Urinary bladder (tissue), 4 donors: Measurements from ENCODE around the gene KRTAP1-5. TPM values are rescaled to one million over a fixed set of nuclear protein-coding genes. Genes with fewer than 3 reads are reported as not detected.
"Not testable (repeated sequence)": the region's sequence is repeated elsewhere in the genome, so short reads cannot be mapped to it uniquely, and the experiment has no call there.

ENCODE experiments used
- DNase-seq: peaks from one replicate; pipeline ENCODE4 v3.0.0-alpha.2; 2015; ENCODE audit errors: extremely low spot score
- H3K27ac ChIP-seq: one replicate; pipeline ENCODE4 v1.5.1; 2013; ENCODE audit warnings: low read depth, mild to moderate bottlenecking, moderate library complexity
- H3K36me3 ChIP-seq: one replicate; pipeline ENCODE4 v1.6.1; 2013; ENCODE audit warnings: mild to moderate bottlenecking, moderate library complexity; ENCODE audit not compliant: insufficient read depth
- H3K4me1 ChIP-seq: one replicate; pipeline ENCODE4 v1.6.1; 2013; ENCODE audit warnings: mild to moderate bottlenecking, moderate library complexity; ENCODE audit not compliant: insufficient read depth
- H3K4me3 ChIP-seq: one replicate; pipeline ENCODE4 v1.5.1; 2013; ENCODE audit warnings: low read depth, low read length
- WGBS: extraction: QIAGEN DNeasy Blood & Tissue Kit; methylation state at CpG from one replicate; pipeline ENCODE4 v1.1.7; 2013; 5-methylcytosine and 5-hydroxymethylcytosine counted together
- polyA plus RNA-seq: library from polyadenylated mRNA; stranded (reverse); fragments of 200-250 nt; gene quantifications from one replicate; pipeline ENCODE4 v1.2.3, GENCODE V29; 2013
- total RNA-seq: library from RNA; depleted of rRNA; stranded (reverse); fragments of >200 nt; gene quantifications from one replicate; pipeline ENCODE4 v1.2.3, GENCODE V29; 2014
- donor health status: healthy with polysubstance abuse.
- donor health status: healthy.

The KRTAP1-5 gene
- total and polyA plus RNA-seq, 2 donors = 0.11 TPM; not detected in 1

GRCh38 chr17:41009301-41009760 is 17.7 kb downstream of the KRTAP1-5 start:
- no peak overlapping the region for H3K4me3 ChIP-seq
- 40% methylated on average over 4 of the region's 4 CpGs for WGBS
- no peaks in the 10 kb centered on the region for H3K4me1 ChIP-seq
- no peak overlapping the region for H3K27ac ChIP-seq
- no peak for DNase-seq
- no peaks in the 10 kb centered on the region for H3K36me3 ChIP-seq

GRCh38 chr17:41008811-41009210 is 18.2 kb downstream of the KRTAP1-5 start, which contains the start of gene KRTAP3-1:
TSS of gene KRTAP3-1 (minus strand) at chr17:41009128. CDS start at chr17:41009074, 54 bp downstream.
- H3K4me1 ChIP-seq = no peaks in the 10 kb centered on the region
- no peak for DNase-seq
- no peak within 1 kb of the TSS for H3K4me3 ChIP-seq
- no peaks in the 10 kb centered on the region for H3K36me3 ChIP-seq
- WGBS = 83% methylated on average over 8 of the region's 8 CpGs
- no peak within 1 kb of the TSS for H3K27ac ChIP-seq

- 84% methylated on average over 3 of the region's 3 CpGs for WGBS
- no peaks in the 10 kb centered on the region for H3K36me3 ChIP-seq
- no peak overlapping the region for H3K27ac ChIP-seq
- no peaks in the 10 kb centered on the region for H3K4me1 ChIP-seq
- DNase-seq = no peak
- no peak overlapping the region for H3K4me3 ChIP-seq
Measured at GRCh38 chr17:41004397-41004796, 22.6 kb downstream of the KRTAP1-5 start.

- Histone ChIP-seq H3K4me3 (no peak overlapping the region), H3K27ac (no peak overlapping the region)
- WGBS = 66% methylated on average over 4 of the region's 4 CpGs
Measured at GRCh38 chr17:41003926-41004325, 23.1 kb downstream of the KRTAP1-5 start.

GRCh38 chr17:41002814-41003213 is 24.2 kb downstream of the KRTAP1-5 start:
- no peak for DNase-seq
- no peak overlapping the region for H3K27ac ChIP-seq
- H3K4me1 ChIP-seq = no peaks in the 10 kb centered on the region
- no peaks in the 10 kb centered on the region for H3K36me3 ChIP-seq
- WGBS = 39% methylated on average over 5 of the region's 5 CpGs
- no peak overlapping the region for H3K4me3 ChIP-seq

More at GRCh38 chr17:41003926-41004325, 23.1 kb downstream of the KRTAP1-5 start:
- no peak for DNase-seq
- Histone ChIP-seq H3K36me3 (no peaks in the 10 kb centered on the region), H3K4me1 (no peaks in the 10 kb centered on the region)

- 75% methylated on average over 4 of the region's 4 CpGs for WGBS
- H3K4me3 ChIP-seq = no peak overlapping the region
- no peak for DNase-seq
- H3K36me3 ChIP-seq = no peaks in the 10 kb centered on the region
- no peaks in the 10 kb centered on the region for H3K4me1 ChIP-seq
- H3K27ac ChIP-seq = no peak overlapping the region
Measured at GRCh38 chr17:41001795-41002194, 25.2 kb downstream of the KRTAP1-5 start.

- H3K36me3 ChIP-seq, H3K4me3 ChIP-seq, H3K4me1 ChIP-seq, H3K27ac ChIP-seq, DNase-seq: not testable (repeated sequence)
- 88% methylated on average over 6 of the region's 6 CpGs for WGBS
Measured at GRCh38 chr17:40999563-40999962, 27.4 kb downstream of the KRTAP1-5 start, which contains the start of gene KRTAP3-2. TSS of gene KRTAP3-2 (minus strand) at chr17:40999906. CDS start at chr17:40999853, 53 bp downstream.

- H3K4me1 ChIP-seq = no peaks in the 10 kb centered on the region
- no peak overlapping the region for H3K27ac ChIP-seq
- no peak for DNase-seq
- no peak overlapping the region for H3K4me3 ChIP-seq
- no peaks in the 10 kb centered on the region for H3K36me3 ChIP-seq
- 67% methylated on average over 2 of the region's 2 CpGs for WGBS
Measured at GRCh38 chr17:40997361-40997760, 29.6 kb downstream of the KRTAP1-5 start.

GRCh38 chr17:40996829-40997228 is 30.2 kb downstream of the KRTAP1-5 start:
- 72% methylated on average over 4 of the region's 4 CpGs for WGBS
- no peaks in the 10 kb centered on the region for H3K36me3 ChIP-seq

GRCh38 chr17:40995116-40995515 is 31.9 kb downstream of the KRTAP1-5 start:
- 33% methylated on average over 1 of the region's 1 CpG for WGBS
- DNase-seq = no peak
- Histone ChIP-seq H3K4me3 (no peak overlapping the region), H3K27ac (no peak overlapping the region), H3K4me1 (no peaks in the 10 kb centered on the region), H3K36me3 (no peaks in the 10 kb centered on the region)

More at GRCh38 chr17:40996829-40997228, 30.2 kb downstream of the KRTAP1-5 start:
- no peak overlapping the region for H3K4me3 ChIP-seq
- no peak overlapping the region for H3K27ac ChIP-seq
- no peaks in the 10 kb centered on the region for H3K4me1 ChIP-seq
- no peak for DNase-seq

- no peak for DNase-seq
- H3K4me3 ChIP-seq = no peak within 1 kb of the TSS
- H3K36me3 ChIP-seq = no peaks in the 10 kb centered on the region
- no peak within 1 kb of the TSS for H3K27ac ChIP-seq
- 19% methylated on average over 4 of the region's 4 CpGs for WGBS
- no peaks in the 10 kb centered on the region for H3K4me1 ChIP-seq
Measured at GRCh38 chr17:40993839-40994238, 33.2 kb downstream of the KRTAP1-5 start, which contains the start of gene KRTAP3-3. TSS of gene KRTAP3-3 (minus strand) at chr17:40994164. CDS start at chr17:40994097, 67 bp downstream.

GRCh38 chr17:40993084-40993483 is 33.9 kb downstream of the KRTAP1-5 start:
- Histone ChIP-seq H3K27ac (no peak overlapping the region), H3K36me3 (no peaks in the 10 kb centered on the region), H3K4me3 (no peak overlapping the region), H3K4me1 (no peaks in the 10 kb centered on the region)
- no peak for DNase-seq
- 88% methylated on average over 2 of the region's 2 CpGs for WGBS

- H3K36me3 ChIP-seq = no peaks in the 10 kb centered on the region
- H3K27ac ChIP-seq = no peak overlapping the region
- DNase-seq = no peak
- WGBS = 81% methylated on average over 3 of the region's 3 CpGs
- H3K4me3 ChIP-seq = no peak overlapping the region
- no peaks in the 10 kb centered on the region for H3K4me1 ChIP-seq
Measured at GRCh38 chr17:40992666-40993065, 34.3 kb downstream of the KRTAP1-5 start.

- 47% methylated on average over 8 of the region's 8 CpGs for WGBS
- DNase-seq = no peak
- H3K27ac ChIP-seq = no peak overlapping the region
Measured at GRCh38 chr17:40986920-40987319, 40.1 kb downstream of the KRTAP1-5 start.

More at GRCh38 chr17:40986920-40987319, 40.1 kb downstream of the KRTAP1-5 start:
- Histone ChIP-seq H3K4me3 (no peak overlapping the region), H3K36me3 (no peaks in the 10 kb centered on the region), H3K4me1 (no peaks in the 10 kb centered on the region)
